Measurements from ENCODE around the gene SCART1. TPM values are rescaled to one million over a fixed set of nuclear protein-coding genes. Genes with fewer than 3 reads are reported as not detected.
"Not testable (repeated sequence)": the region's sequence is repeated elsewhere in the genome, so short reads cannot be mapped to it uniquely, and the experiment has no call there.

SCART1 gene
- total RNA-seq, 1 donor from 2014 or later, result 0.36 TPM

DNA sequence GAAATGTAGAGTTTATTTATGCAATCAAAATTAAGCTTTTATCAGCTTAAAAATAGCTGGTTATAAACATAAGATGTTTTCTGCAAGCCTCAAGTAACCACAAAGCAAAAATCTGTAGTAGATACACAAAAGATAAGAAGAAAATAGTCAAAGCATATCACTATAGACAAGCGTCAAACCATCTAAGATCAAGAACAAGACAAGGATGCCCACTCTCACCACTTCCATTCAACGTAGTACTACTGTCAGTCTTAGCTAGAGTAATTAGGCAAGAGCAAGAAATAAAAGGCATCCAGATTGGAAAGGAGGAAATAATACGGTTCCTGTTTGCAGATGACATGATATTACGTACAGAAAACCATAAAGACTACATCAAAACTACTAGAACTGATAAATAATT, 56.0 kb downstream of the SCART1 start:
- no peak overlapping the region for H3K27ac Mint-ChIP-seq (ENCODE audit: unreplicated experiment)
- DNase-seq (ENCODE audit: low spot score), result no peak
- TF ChIP-seq, protein P1, sequence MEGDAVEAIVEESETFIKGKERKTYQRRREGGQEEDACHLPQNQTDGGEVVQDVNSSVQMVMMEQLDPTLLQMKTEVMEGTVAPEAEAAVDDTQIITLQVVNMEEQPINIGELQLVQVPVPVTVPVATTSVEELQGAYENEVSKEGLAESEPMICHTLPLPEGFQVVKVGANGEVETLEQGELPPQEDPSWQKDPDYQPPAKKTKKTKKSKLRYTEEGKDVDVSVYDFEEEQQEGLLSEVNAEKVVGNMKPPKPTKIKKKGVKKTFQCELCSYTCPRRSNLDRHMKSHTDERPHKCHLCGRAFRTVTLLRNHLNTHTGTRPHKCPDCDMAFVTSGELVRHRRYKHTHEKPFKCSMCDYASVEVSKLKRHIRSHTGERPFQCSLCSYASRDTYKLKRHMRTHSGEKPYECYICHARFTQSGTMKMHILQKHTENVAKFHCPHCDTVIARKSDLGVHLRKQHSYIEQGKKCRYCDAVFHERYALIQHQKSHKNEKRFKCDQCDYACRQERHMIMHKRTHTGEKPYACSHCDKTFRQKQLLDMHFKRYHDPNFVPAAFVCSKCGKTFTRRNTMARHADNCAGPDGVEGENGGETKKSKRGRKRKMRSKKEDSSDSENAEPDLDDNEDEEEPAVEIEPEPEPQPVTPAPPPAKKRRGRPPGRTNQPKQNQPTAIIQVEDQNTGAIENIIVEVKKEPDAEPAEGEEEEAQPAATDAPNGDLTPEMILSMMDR (IDR thresholded peaks at IDR 0.05; ENCODE audit: unreplicated experiment), result no peak
- H3K4me3 Mint-ChIP-seq (ENCODE audit: unreplicated experiment), result no peak overlapping the region
- no peaks in the 10 kb centered on the region for H3K27me3 Mint-ChIP-seq (ENCODE audit: unreplicated experiment)
- H3K4me1 Mint-ChIP-seq (ENCODE audit: unreplicated experiment), result no peaks in the 10 kb centered on the region
- no peaks in the 10 kb centered on the region for H3K36me3 Mint-ChIP-seq (ENCODE audit: low read depth, unreplicated experiment)
- H3K9me3 Mint-ChIP-seq (ENCODE audit: unreplicated experiment), result no peaks in the 10 kb centered on the region

DNA sequence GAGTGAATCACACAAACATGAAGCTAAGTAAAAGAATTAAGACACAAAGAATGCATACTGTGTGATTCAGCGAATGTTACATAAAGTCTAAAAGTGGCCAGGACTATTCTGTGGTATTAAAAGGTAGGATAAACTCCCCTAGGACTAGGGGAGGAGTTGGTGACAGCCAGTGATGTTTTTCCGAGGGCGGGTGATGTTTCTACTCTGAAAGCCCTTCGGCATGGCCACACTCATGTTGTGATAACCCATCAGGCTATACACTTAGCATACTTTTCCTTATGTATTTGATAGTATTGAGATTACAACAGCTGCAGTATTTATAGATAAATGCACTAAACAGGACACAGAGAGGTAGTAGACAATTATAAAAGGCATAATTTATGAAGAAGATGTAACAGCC, 57.7 kb downstream of the SCART1 start:
- H3K4me1 Mint-ChIP-seq (ENCODE audit: unreplicated experiment), result no peaks in the 10 kb centered on the region
- DNase-seq (ENCODE audit: low spot score), result no peak
- TF ChIP-seq, protein P1 (IDR thresholded peaks at IDR 0.05; ENCODE audit: unreplicated experiment), result no peak
- H3K9me3 Mint-ChIP-seq (ENCODE audit: unreplicated experiment), result no peaks in the 10 kb centered on the region
- no peaks in the 10 kb centered on the region for H3K27me3 Mint-ChIP-seq (ENCODE audit: unreplicated experiment)
- H3K4me3 Mint-ChIP-seq (ENCODE audit: unreplicated experiment), result no peak overlapping the region
- H3K36me3 Mint-ChIP-seq (ENCODE audit: low read depth, unreplicated experiment), result no peaks in the 10 kb centered on the region
- H3K27ac Mint-ChIP-seq (ENCODE audit: unreplicated experiment), result no peak overlapping the region

DNA sequence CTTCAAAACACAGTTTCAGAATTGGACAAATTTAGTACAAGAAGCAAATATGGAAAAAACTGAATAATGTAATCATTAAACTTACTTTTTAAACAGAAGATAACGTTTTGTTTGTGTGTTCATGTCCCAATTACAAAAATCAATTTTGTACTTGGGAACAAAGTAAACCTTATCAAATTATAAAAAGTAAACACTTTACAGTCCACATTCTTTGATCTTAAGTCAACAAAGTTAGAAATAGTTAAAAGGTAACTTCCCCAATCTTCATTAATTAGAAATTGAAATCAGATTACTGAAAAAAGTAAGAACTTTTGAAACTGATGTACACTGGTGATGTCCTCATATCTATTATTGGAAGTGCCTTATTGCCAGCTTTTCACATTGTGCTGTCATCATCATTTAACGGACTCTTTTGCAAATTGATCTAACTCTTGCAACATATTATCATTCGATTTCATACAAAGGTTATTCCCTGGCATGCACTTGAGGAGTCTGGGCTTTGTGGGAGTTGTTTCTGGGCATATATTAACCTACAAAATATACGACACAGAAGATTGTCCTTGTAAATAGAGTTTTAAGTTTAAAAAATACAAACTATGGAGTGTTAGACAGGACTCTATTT, 58.3 kb downstream of the SCART1 start:
- no peaks in the 10 kb centered on the region for H3K36me3 Mint-ChIP-seq (ENCODE audit: low read depth, unreplicated experiment)
- TF ChIP-seq, protein P1 (IDR thresholded peaks at IDR 0.05; ENCODE audit: unreplicated experiment), result no peak
- H3K4me1 Mint-ChIP-seq (ENCODE audit: unreplicated experiment), result no peaks in the 10 kb centered on the region
- DNase-seq (ENCODE audit: low spot score), result no peak
- H3K27ac Mint-ChIP-seq (ENCODE audit: unreplicated experiment), result no peak overlapping the region
- no peaks in the 10 kb centered on the region for H3K27me3 Mint-ChIP-seq (ENCODE audit: unreplicated experiment)
- no peak overlapping the region for H3K4me3 Mint-ChIP-seq (ENCODE audit: unreplicated experiment)
- no peaks in the 10 kb centered on the region for H3K9me3 Mint-ChIP-seq (ENCODE audit: unreplicated experiment)

DNA sequence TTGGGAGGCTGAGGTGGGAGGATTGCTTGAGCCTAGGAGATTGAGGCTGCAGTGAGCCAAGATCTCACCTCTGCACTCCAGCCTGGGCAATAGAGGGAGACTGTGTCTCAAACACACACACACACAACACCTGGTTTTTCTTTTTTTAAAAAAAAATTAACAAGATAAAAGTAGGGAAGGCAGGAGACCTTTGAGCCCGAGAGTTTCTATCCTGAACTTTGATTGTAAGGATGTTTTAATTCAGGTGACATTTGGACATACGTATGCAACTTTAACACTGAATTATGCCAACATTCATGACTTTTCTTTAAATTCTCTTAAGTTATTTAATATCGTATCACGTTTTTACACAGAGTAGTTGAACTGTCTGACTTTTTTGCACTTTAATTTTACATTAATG, 61.7 kb downstream of the SCART1 start:
- Mint-ChIP-seq H3K36me3 (ENCODE audit: low read depth, unreplicated experiment) (no peaks in the 10 kb centered on the region), H3K27me3 (ENCODE audit: unreplicated experiment) (peaks cover 1% of the 10 kb centered on the region), H3K9me3 (ENCODE audit: unreplicated experiment) (no peaks in the 10 kb centered on the region), H3K4me1 (ENCODE audit: unreplicated experiment) (no peaks in the 10 kb centered on the region), H3K27ac (ENCODE audit: unreplicated experiment) (no peak overlapping the region), H3K4me3 (ENCODE audit: unreplicated experiment) (no peak overlapping the region)
- no peak for DNase-seq (ENCODE audit: low spot score)
- TF ChIP-seq, protein P1 (IDR thresholded peaks at IDR 0.05; ENCODE audit: unreplicated experiment), result no peak

DNA sequence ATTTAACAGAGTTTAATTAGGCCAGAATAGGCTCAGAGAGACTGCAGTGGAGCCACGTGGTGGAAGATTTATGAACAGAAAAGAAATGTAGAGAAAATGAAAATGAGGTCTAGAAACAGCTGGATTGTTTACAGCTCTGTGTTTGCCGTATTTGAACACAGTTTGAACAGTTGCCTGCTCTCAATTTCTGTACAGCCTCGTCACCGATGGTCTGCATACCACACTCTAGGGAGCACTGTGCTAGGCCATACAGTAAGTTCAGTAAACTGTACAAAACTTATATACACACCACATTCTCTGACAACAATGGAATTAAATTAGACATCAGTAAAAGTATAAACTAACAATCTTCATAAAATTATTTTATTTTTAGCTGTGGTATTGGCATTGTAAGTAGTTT, 62.3 kb downstream of the SCART1 start:
- no peaks in the 10 kb centered on the region for H3K9me3 Mint-ChIP-seq (ENCODE audit: unreplicated experiment)
- peaks cover 1% of the 10 kb centered on the region for H3K27me3 Mint-ChIP-seq (ENCODE audit: unreplicated experiment)
- DNase-seq (ENCODE audit: low spot score), result no peak
- no peaks in the 10 kb centered on the region for H3K36me3 Mint-ChIP-seq (ENCODE audit: low read depth, unreplicated experiment)
- TF ChIP-seq, protein P1 (IDR thresholded peaks at IDR 0.05; ENCODE audit: unreplicated experiment), result no peak
- H3K27ac Mint-ChIP-seq (ENCODE audit: unreplicated experiment), result no peak overlapping the region
- H3K4me1 Mint-ChIP-seq (ENCODE audit: unreplicated experiment), result no peaks in the 10 kb centered on the region
- no peak overlapping the region for H3K4me3 Mint-ChIP-seq (ENCODE audit: unreplicated experiment)

DNA sequence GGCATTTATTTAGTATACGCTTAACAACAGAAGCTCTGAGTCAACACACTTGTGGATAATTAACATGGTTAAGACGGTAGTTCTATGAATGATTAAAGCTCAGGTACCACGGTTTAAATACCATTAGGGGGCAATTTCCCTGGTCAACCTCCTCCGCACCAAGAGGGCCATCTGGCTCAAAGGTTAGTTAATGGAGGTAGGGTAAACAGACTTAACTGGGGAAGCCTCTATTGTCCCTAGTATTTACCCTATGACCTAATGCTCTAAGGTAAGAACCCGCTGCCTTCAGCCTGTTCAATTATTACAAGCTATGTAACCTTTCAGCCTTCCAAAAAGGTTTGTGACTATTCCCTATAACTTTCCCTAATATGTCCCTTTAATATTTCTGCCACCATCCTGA, 64.8 kb downstream of the SCART1 start:
- DNase-seq (ENCODE audit: low spot score); H3K36me3 Mint-ChIP-seq (ENCODE audit: low read depth, unreplicated experiment); H3K9me3 Mint-ChIP-seq (ENCODE audit: unreplicated experiment); H3K4me1 Mint-ChIP-seq (ENCODE audit: unreplicated experiment); H3K27ac Mint-ChIP-seq (ENCODE audit: unreplicated experiment); H3K27me3 Mint-ChIP-seq (ENCODE audit: unreplicated experiment); H3K4me3 Mint-ChIP-seq (ENCODE audit: unreplicated experiment): not testable (repeated sequence)
